Endothelial cell (in vitro differentiated cells): Measurements from ENCODE around the gene HABP4. TPM values are rescaled to one million over a fixed set of nuclear protein-coding genes. Genes with fewer than 3 reads are reported as not detected.

Source experiments
- DNase-seq: peaks from one replicate; pipeline ENCODE4 v3.0.0; 2021; ENCODE audit warnings: low spot score
- H3K27ac Mint-ChIP-seq: one replicate; pipeline ENCODE4 v1.8.0; 2021; ENCODE audit warnings: mixed read lengths, inconsistent platforms; ENCODE audit not compliant: unreplicated experiment
- H3K27me3 Mint-ChIP-seq: one replicate; pipeline ENCODE4 v1.8.0; 2021; ENCODE audit warnings: mild to moderate bottlenecking, moderate library complexity, mixed read lengths, inconsistent platforms; ENCODE audit not compliant: unreplicated experiment
- H3K36me3 Mint-ChIP-seq: one replicate; pipeline ENCODE4 v1.8.0; 2021; ENCODE audit warnings: mild to moderate bottlenecking, low read depth, mixed read lengths, inconsistent platforms; ENCODE audit not compliant: unreplicated experiment
- H3K4me1 Mint-ChIP-seq: one replicate; pipeline ENCODE4 v1.8.0; 2021; ENCODE audit warnings: mild to moderate bottlenecking, mixed read lengths, inconsistent platforms; ENCODE audit not compliant: unreplicated experiment
- H3K4me3 Mint-ChIP-seq: one replicate; pipeline ENCODE4 v1.8.0; 2021; ENCODE audit warnings: mild to moderate bottlenecking, mixed read lengths, inconsistent platforms; ENCODE audit not compliant: unreplicated experiment
- H3K9me3 Mint-ChIP-seq: one replicate; pipeline ENCODE4 v1.8.0; 2021; ENCODE audit warnings: mixed read lengths, inconsistent platforms; ENCODE audit not compliant: unreplicated experiment
- CTCF ChIP-seq: fragments of 200-600 bp; sonication (generic); IDR thresholded peaks from one replicate; pipeline ENCODE4 v1.5.0; 2021; ENCODE audit warnings: antibody characterized with exemption; ENCODE audit not compliant: unreplicated experiment
- total RNA-seq: library from RNA; stranded (reverse); fragmentation: NEBNext Ultra II Directional; extraction: Animal tissue kit (Norgen Biotek cat#: 25700); gene quantifications from one replicate; pipeline ENCODE4 v1.2.1, GENCODE V29; 2021; ENCODE audit not compliant: unreplicated experiment

The HABP4 gene
- total RNA-seq, 1 donor from 2014 or later = 7.5 TPM

GRCh38 chr9:96491880-96492525 is 42.0 kb downstream of the HABP4 start:
- TF ChIP-seq CTCF = no peak
- Mint-ChIP-seq H3K4me3 (peak overlapping the region; percentile 80), H3K27ac (no peak overlapping the region)

GRCh38 chr9:96492993-96493531 is 43.1 kb downstream of the HABP4 start:
- Mint-ChIP-seq H3K4me3 (no peak overlapping the region), H3K4me1 (no peaks in the 10 kb centered on the region), H3K9me3 (no peaks in the 10 kb centered on the region), H3K27me3 (peaks cover 2% of the 10 kb centered on the region), H3K36me3 (peaks cover 21% of the 10 kb centered on the region), H3K27ac (no peak overlapping the region)
- DNase-seq = no peak
- TF ChIP-seq CTCF = no peak

More at GRCh38 chr9:96491880-96492525, 42.0 kb downstream of the HABP4 start:
- Mint-ChIP-seq H3K27me3 (peaks cover 4% of the 10 kb centered on the region), H3K9me3 (no peaks in the 10 kb centered on the region), H3K4me1 (no peaks in the 10 kb centered on the region), H3K36me3 (peaks cover 21% of the 10 kb centered on the region)
- DNase-seq = no peak

GRCh38 chr9:96493757-96494156 is 43.8 kb downstream of the HABP4 start:
- Mint-ChIP-seq H3K9me3 (no peaks in the 10 kb centered on the region), H3K4me1 (no peaks in the 10 kb centered on the region), H3K36me3 (peaks cover 17% of the 10 kb centered on the region), H3K27me3 (peaks cover 2% of the 10 kb centered on the region), H3K27ac (no peak overlapping the region), H3K4me3 (no peak overlapping the region)
- no peak for TF ChIP-seq CTCF
- no peak for DNase-seq

GRCh38 chr9:96494215-96494800 is 44.3 kb downstream of the HABP4 start:
- H3K36me3 Mint-ChIP-seq = peaks cover 16% of the 10 kb centered on the region
- DNase-seq = no peak

More at GRCh38 chr9:96494215-96494800, 44.3 kb downstream of the HABP4 start:
- Mint-ChIP-seq H3K9me3 (no peaks in the 10 kb centered on the region), H3K4me1 (no peaks in the 10 kb centered on the region), H3K27ac (no peak overlapping the region), H3K27me3 (peaks cover 2% of the 10 kb centered on the region), H3K4me3 (no peak overlapping the region)
- no peak for TF ChIP-seq CTCF
